Progenitor cell of endocrine pancreas (in vitro differentiated cells): ENCODE measurements around the gene C1orf198. TPM values are rescaled to one million over a fixed set of nuclear protein-coding genes. Genes with fewer than 3 reads are reported as not detected.

ENCODE experiments used
- DNase-seq: peaks from one replicate; pipeline ENCODE4 v3.0.0; 2021; ENCODE audit warnings: low spot score; ENCODE audit not compliant: unreplicated experiment
- H3K27ac Mint-ChIP-seq: 2 replicates; pipeline ENCODE4 v1.8.0; 2021; ENCODE audit warnings: mild to moderate bottlenecking, moderate library complexity, mixed read lengths
- H3K27me3 Mint-ChIP-seq: 2 replicates; pipeline ENCODE4 v1.8.0; 2021; ENCODE audit warnings: mixed read lengths
- H3K36me3 Mint-ChIP-seq: 2 replicates; pipeline ENCODE4 v1.8.0; 2022; ENCODE audit warnings: mixed read lengths; ENCODE audit not compliant: insufficient read depth
- H3K4me1 Mint-ChIP-seq: 2 replicates; pipeline ENCODE4 v1.8.0; 2021; ENCODE audit warnings: low read depth, mixed read lengths
- H3K4me3 Mint-ChIP-seq: 2 replicates; pipeline ENCODE4 v1.8.0; 2021; ENCODE audit warnings: low read depth, mild to moderate bottlenecking, moderate library complexity, mixed read lengths
- H3K9me3 Mint-ChIP-seq: 2 replicates; pipeline ENCODE4 v1.8.0; 2021; ENCODE audit warnings: low read depth, mixed read lengths
- CTCF ChIP-seq: fragments of 200-600 bp; sonication (generic); IDR thresholded peaks from one replicate; pipeline ENCODE4 v1.5.0; 2021; ENCODE audit warnings: antibody characterized with exemption, mild to moderate bottlenecking; ENCODE audit not compliant: unreplicated experiment
- total RNA-seq: library from RNA; stranded (reverse); gene quantifications from 2 replicates; pipeline ENCODE4 v1.2.1, GENCODE V29; 2021

The C1orf198 gene
- total RNA-seq, 1 donor from 2014 or later, result 70.1 TPM

DNA sequence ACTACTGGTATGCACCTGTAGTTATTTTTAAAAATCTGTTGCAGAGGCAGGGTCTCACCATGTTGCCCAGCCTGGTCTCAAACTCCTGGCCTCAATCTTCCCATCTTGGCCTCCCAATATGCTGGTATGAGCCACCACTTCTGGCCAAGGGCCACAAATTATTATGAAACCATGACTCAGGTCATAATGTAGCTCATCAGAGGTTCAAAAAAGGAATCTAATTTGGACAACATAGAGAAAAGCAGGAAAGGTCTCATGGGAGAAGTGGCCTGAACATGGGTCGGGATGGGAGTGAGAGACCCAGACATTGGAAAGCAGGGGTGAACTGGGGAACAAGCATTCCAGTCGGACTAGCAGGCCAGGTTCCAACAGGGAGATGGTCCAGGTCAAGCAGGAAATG is 45.2 kb upstream of the C1orf198 start:
- no peaks in the 10 kb centered on the region for H3K27me3 Mint-ChIP-seq
- no peak overlapping the region for H3K4me3 Mint-ChIP-seq
- no peaks in the 10 kb centered on the region for H3K9me3 Mint-ChIP-seq
- H3K4me1 Mint-ChIP-seq, result no peaks in the 10 kb centered on the region
- DNase-seq, result no peak
- TF ChIP-seq CTCF, result no peak
- peaks cover 19% of the 10 kb centered on the region for H3K36me3 Mint-ChIP-seq
- no peak overlapping the region for H3K27ac Mint-ChIP-seq

- Mint-ChIP-seq H3K36me3 (peaks cover 21% of the 10 kb centered on the region), H3K27me3 (no peaks in the 10 kb centered on the region), H3K9me3 (no peaks in the 10 kb centered on the region), H3K27ac (no peak overlapping the region), H3K4me1 (no peaks in the 10 kb centered on the region), H3K4me3 (no peak overlapping the region)
- DNase-seq, result no peak
- no peak for TF ChIP-seq CTCF
Observed at GRCh38 chr1:230910755-230911117, 42.4 kb upstream of the C1orf198 start.

DNA sequence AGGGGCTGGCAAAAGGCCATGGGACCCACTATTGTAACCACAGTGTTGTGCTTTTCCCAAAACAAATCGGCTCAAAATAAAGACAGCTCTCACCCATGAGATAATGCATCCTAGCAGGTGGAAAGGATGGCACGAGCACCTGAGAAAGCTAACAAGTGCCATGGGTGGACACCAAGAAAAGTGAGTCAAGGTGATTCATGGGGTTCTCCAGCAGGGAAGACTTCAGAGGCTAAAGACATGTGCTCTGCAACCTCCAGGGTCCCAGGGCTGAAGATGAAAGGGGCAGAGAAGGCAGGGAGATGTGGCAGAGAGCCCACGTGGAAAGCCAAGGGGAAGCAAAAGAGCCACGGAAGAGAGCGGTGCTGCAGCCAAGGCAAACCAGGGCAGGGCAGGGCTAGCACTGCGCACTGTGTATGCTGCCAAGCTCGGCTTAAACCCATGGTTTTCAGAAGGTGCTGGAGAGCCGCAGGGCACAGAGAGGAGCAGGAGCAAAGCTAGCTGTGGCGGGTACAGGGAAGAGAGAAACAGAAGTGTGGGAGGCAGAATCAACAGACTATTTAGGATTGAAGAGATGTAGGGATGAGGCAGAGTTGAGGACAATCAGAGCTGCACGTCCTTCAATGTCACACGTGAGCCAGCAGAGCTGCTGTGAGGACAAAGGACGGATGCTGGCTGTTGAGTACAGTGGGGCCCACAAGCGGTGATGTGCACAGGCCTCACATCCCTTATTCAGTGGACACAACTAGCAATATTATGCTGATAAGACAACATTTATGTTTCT is 41.8 kb upstream of the C1orf198 start:
- peaks cover 23% of the 10 kb centered on the region for H3K36me3 Mint-ChIP-seq
- DNase-seq, result no peak
- H3K27me3 Mint-ChIP-seq, result no peaks in the 10 kb centered on the region
- TF ChIP-seq CTCF, result no peak
- no peaks in the 10 kb centered on the region for H3K9me3 Mint-ChIP-seq
- no peaks in the 10 kb centered on the region for H3K4me1 Mint-ChIP-seq
- H3K4me3 Mint-ChIP-seq, result no peak overlapping the region
- no peak overlapping the region for H3K27ac Mint-ChIP-seq

DNA sequence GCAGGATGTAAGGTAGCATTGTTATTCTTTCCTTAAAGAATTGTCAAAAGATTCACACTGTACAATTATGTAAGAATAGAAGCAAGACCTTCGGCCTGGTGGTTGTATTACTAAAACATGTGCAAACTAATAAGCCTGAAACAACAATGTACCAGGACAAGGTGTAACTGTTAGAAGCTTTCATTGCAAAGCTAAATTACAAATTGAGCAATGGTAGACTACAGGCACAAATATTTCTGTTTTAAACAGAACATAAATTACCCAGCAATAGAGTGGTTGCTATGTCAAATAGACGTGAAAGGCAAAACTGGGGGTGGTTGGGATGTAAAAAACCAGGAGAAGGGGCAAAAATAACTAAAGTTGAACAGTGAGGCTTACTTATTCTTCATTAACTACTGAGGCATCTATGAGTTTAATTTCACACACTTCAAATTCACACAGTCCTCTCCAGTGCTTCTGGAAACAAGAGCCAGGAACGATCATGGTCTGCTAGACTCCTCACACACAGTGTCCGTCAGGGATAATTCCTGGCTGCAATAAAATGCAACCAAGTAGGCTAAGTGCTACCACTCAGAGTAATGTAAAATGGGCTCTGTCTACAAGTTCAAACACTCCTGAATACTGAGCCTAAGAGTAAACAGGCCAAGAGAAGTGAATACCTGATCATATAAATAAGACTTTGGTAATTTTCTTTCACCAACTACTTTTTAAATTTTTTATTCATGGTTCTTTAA is 39.3 kb upstream of the C1orf198 start:
- TF ChIP-seq CTCF, result no peak
- Mint-ChIP-seq H3K27me3 (no peaks in the 10 kb centered on the region), H3K4me3 (no peak overlapping the region), H3K27ac (no peak overlapping the region), H3K4me1 (no peaks in the 10 kb centered on the region), H3K36me3 (peaks cover 31% of the 10 kb centered on the region), H3K9me3 (no peaks in the 10 kb centered on the region)
- no peak for DNase-seq

DNA sequence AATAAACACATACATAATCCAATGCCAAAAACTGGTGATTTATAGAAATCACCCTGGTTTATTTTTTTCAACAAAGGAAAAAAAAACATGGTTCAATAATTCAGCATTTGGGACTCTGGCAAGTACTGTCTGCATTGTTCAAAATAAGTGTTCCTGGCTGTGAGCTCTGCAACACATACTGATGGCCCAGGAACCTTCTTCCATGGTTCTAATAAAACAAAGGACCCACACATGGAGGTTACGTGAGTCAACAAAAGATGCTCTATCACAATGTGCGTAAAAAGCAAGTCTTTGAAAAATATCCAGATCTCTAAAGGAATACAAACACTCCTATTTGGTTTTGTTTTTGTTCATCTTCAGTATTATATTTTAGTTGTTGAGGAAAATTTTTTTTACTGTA is 37.9 kb upstream of the C1orf198 start:
- DNase-seq, result no peak
- Mint-ChIP-seq H3K4me3 (no peak overlapping the region), H3K4me1 (peaks cover 6% of the 10 kb centered on the region), H3K9me3 (no peaks in the 10 kb centered on the region), H3K27me3 (no peaks in the 10 kb centered on the region), H3K36me3 (peaks cover 26% of the 10 kb centered on the region), H3K27ac (no peak overlapping the region)
- TF ChIP-seq CTCF, result no peak
